Gastrocnemius medialis (tissue), 4 donors: Measurements from ENCODE around the gene JMJD7. TPM values are rescaled to one million over a fixed set of nuclear protein-coding genes. Genes with fewer than 3 reads are reported as not detected.

Experiments
- ATAC-seq, 2 donors: fragments of 150-250 bp; one replicate each; pipeline ENCODE4 v1.9.1; 2016
- DNase-seq, 2 donors: peaks; one replicate each; pipeline ENCODE4 v3.0.0-alpha.2; 2019
- H3K27ac ChIP-seq, 4 donors: fragments of 200-600 bp; sonication (generic); 1 replicate in 1 of 4; 2 replicates in 3 of 4; pipeline ENCODE4 v1.5.1; 2016 to 2018; ENCODE audit warnings: mild to moderate bottlenecking in 2 of 4, moderate library complexity in 1 of 4
- H3K27me3 ChIP-seq, 3 donors: fragments of 200-600 bp; sonication (generic) in 2 of 3; 1 replicate in 1 of 3; 2 replicates in 2 of 3; pipeline versions ENCODE4 v1.5.1 to v1.6.0; 2016 to 2019; ENCODE audit warnings: mild to moderate bottlenecking in 1 of 3, moderate library complexity in 1 of 3
- H3K36me3 ChIP-seq, 2 donors: fragments of 200-600 bp; sonication (generic) in 1 of 2; one replicate each; pipeline ENCODE4 v1.5.1; 2017 to 2018
- H3K4me1 ChIP-seq, 2 donors: fragments of 200-600 bp; sonication (generic) in 1 of 2; one replicate each; pipeline ENCODE4 v1.5.1; 2016 to 2017; ENCODE audit warnings: mild to moderate bottlenecking in 2 of 2
- H3K4me3 ChIP-seq, 4 donors: fragments of 200-600 bp; sonication (generic) in 3 of 4; 1 replicate in 1 of 4; 2 replicates in 3 of 4; pipeline ENCODE4 v1.5.1; 2016 to 2019; ENCODE audit warnings: mild to moderate bottlenecking in 2 of 4
- H3K9me3 ChIP-seq, 3 donors: fragments of 200-600 bp; sonication (generic) in 2 of 3; 1 replicate in 1 of 3; 2 replicates in 2 of 3; pipeline ENCODE4 v1.5.1; 2016 to 2019
- CTCF ChIP-seq, 5 experiments: fragments of 450-650 bp in 3 of 5; fragments of 200-600 bp in 2 of 5; sonication (generic) in 2 of 5; IDR thresholded peaks in 4 of 5; conservative IDR thresholded peaks in 1 of 5; 1 replicate in 4 of 5; 2 replicates in 1 of 5; pipeline ENCODE4 v1.5.1; 2016 to 2019; ENCODE audit warnings: antibody characterized with exemption in 5 of 5, mild to moderate bottlenecking in 3 of 5, moderate library complexity in 3 of 5
- POLR2A ChIP-seq, 2 donors: fragments of 450-650 bp; IDR thresholded peaks; one replicate each; pipeline ENCODE4 v1.6.1; 2017; ENCODE audit warnings: antibody characterized with exemption in 2 of 2, mild to moderate bottlenecking in 2 of 2, moderate library complexity in 2 of 2
- in situ Hi-C, 4 donors: fragments of 200-750 bp; cut with MboI; loops; one replicate each; pipeline versions ENCODE4 v1.15.0 to v1.8.0; 2017; ENCODE audit warnings: low sequenced_read_pairs in 4 of 4
- intact Hi-C: fragments of 100-400 bp; cut with DNase I; formaldehyde crosslinking; loops from one replicate; pipeline ENCODE4 v1.15.1; 2023; ENCODE audit warnings: low total_unique reads
- total RNA-seq, 4 donors: library from RNA; depleted of rRNA; stranded (reverse); fragments of >200 nt; gene quantifications; one replicate each; pipeline versions ENCODE4 v1.1.0 to v1.2.3, GENCODE V29; 2016

Gene JMJD7
- total RNA-seq, 4 donors from 2014 or later, result 1.7 to 7.6 (median 3.9) TPM

- no peaks in the 10 kb centered on the region for H3K9me3 ChIP-seq
- no peak for TF ChIP-seq POLR2A (IDR thresholded peaks at IDR 0.05)
- no peak for TF ChIP-seq CTCF (IDR thresholded peaks at IDR 0.05 in 4 of 5, conservative IDR thresholded peaks at IDR 0.05 in 1 of 5)
- intact Hi-C loops, result no loop called here
- in situ Hi-C loops, result loop anchor here in 1 of 4 donors (25.0 kb wide), 1 partner anchor 194 kb away; no protein-coding TSS in a partner anchor
- DNase-seq (no peak), ATAC-seq (no peak)
- no peaks in the 10 kb centered on the region for H3K36me3 ChIP-seq
- no peak overlapping the region for H3K4me3 ChIP-seq
- no peak overlapping the region for H3K27ac ChIP-seq
- H3K4me1 ChIP-seq, result peaks cover 3 to 7% of the 10 kb centered on the region in 2 donors
- no peaks in the 10 kb centered on the region for H3K27me3 ChIP-seq
Measured at GRCh38 chr15:41806291-41807181, 21.4 kb upstream of the JMJD7 start.

GRCh38 chr15:41809121-41809520 lies 18.8 kb upstream of the JMJD7 start:
- intact Hi-C loops (no loop called here), in situ Hi-C loops (loop anchor here in 1 of 4 donors (25.0 kb wide), 1 partner anchor 197 kb away; no protein-coding TSS in a partner anchor)
- ATAC-seq, result no peak

GRCh38 chr15:41809526-41810220 lies 18.2 kb upstream of the JMJD7 start:
- in situ Hi-C loops, result loop anchor here (5.0 to 25.0 kb wide), 4 partner anchors 37 to 205 kb away; partner anchors contain the start of gene MAPKBP1 (in 3 of the 4)
- Histone ChIP-seq H3K4me1 (peaks cover 3 to 7% of the 10 kb centered on the region in 2 donors), H3K36me3 (peaks cover 0 to 5% of the 10 kb centered on the region in 2 donors), H3K4me3 (no peak overlapping the region), H3K27me3 (no peaks in the 10 kb centered on the region), H3K9me3 (no peaks in the 10 kb centered on the region), H3K27ac (no peak overlapping the region)
- DNase-seq (no peak), ATAC-seq (no peak)
- TF ChIP-seq POLR2A (IDR thresholded peaks at IDR 0.05), result no peak
- no peak for TF ChIP-seq CTCF (IDR thresholded peaks at IDR 0.05 in 4 of 5, conservative IDR thresholded peaks at IDR 0.05 in 1 of 5)
- intact Hi-C loops, result loop anchor here (5.0 kb wide), 2 partner anchors 207 to 252 kb away; partner anchors contain the start of gene TYRO3

More at GRCh38 chr15:41809121-41809520, 18.8 kb upstream of the JMJD7 start:
- Histone ChIP-seq H3K9me3 (no peaks in the 10 kb centered on the region), H3K27me3 (no peaks in the 10 kb centered on the region), H3K36me3 (peaks cover 0 to 5% of the 10 kb centered on the region in 2 donors), H3K4me3 (no peak overlapping the region), H3K27ac (no peak overlapping the region), H3K4me1 (peaks cover 3 to 7% of the 10 kb centered on the region in 2 donors)
- TF ChIP-seq POLR2A (IDR thresholded peaks at IDR 0.05) (no peak), CTCF (IDR thresholded peaks at IDR 0.05 in 4 of 5, conservative IDR thresholded peaks at IDR 0.05 in 1 of 5) (no peak)
- DNase-seq, result no peak

- Histone ChIP-seq H3K9me3 (no peaks in the 10 kb centered on the region), H3K4me3 (no peak overlapping the region), H3K4me1 (no peaks in the 10 kb centered on the region), H3K36me3 (peaks cover 0 to 5% of the 10 kb centered on the region in 2 donors), H3K27me3 (no peaks in the 10 kb centered on the region), H3K27ac (no peak overlapping the region)
- intact Hi-C loops (loop anchor here (1.0 to 5.0 kb wide), 3 partner anchors 37 to 254 kb away; partner anchors contain the start of genes MAPKBP1 and TYRO3), in situ Hi-C loops (loop anchor here (5.0 to 25.0 kb wide), 4 partner anchors 39 to 206 kb away; partner anchors contain the start of gene MAPKBP1 (in 3 of the 4))
- ATAC-seq (peak in 1 of 2 donors; percentile 23), DNase-seq (no peak)
- TF ChIP-seq CTCF (IDR thresholded peaks at IDR 0.05 in 4 of 5, conservative IDR thresholded peaks at IDR 0.05 in 1 of 5), result no peak
- TF ChIP-seq POLR2A (IDR thresholded peaks at IDR 0.05), result no peak
Measured at GRCh38 chr15:41810651-41811431, 17.1 kb upstream of the JMJD7 start.
